SKM-1 treated with dmso at 0.1 percent for 144 hours (cell line): ENCODE measurements around the gene CA14.
"Not testable (repeated sequence)": the region's sequence is repeated elsewhere in the genome, so short reads cannot be mapped to it uniquely, and the experiment has no call there.

ENCODE experiments used
- DNase-seq: peaks from one replicate; lab custom pipeline; 2025; ENCODE audit not compliant: unreplicated experiment; lab: John Stamatoyannopoulos, UW

CA14 gene

DNA sequence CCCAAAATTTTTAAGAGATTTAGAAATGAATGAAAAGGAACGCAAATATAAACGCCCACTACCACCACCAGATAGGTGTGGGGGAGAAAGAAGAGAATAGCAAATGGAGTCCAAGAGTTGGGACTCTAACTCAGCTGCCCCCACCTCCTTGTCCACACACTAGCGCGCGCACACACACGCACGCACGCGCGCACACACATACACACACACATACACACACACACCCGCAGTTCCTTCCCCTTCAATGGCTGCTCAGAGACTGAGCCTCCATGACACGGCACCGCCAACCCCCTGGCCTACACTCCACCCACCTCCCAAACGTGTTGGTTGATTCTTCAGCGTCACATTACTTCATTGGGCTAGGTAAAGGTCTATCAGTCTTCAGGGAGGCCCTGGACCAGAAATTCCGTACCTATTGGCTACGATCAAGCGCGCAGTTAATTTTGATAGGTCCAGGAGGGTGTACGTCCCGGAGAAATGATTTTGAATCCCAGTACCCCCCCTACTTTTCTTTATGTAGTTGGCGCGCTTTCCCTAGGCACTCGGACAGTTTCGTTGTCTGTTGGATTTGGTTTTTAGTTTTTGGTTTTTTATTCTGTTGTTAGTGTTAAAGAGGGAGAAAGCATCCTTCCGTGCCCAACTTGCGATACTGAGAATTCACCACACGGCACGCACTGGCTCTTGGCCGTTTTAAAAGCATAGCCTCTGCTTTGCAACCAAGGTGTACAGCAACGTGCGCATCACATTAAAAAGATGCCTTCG lies 21.5 kb upstream of the CA14 start, which contains the start of gene ANP32E:
Gene ANP32E, minus strand, starts transcription at position 261 of the 762 bp plus-strand sequence. CDS start 326 bp downstream, outside the sequence.
- DNase-seq, result peak; percentile 100

- no peak for DNase-seq
Observed at GRCh38 chr1:150236614-150237100, 20.9 kb upstream of the CA14 start.

DNA sequence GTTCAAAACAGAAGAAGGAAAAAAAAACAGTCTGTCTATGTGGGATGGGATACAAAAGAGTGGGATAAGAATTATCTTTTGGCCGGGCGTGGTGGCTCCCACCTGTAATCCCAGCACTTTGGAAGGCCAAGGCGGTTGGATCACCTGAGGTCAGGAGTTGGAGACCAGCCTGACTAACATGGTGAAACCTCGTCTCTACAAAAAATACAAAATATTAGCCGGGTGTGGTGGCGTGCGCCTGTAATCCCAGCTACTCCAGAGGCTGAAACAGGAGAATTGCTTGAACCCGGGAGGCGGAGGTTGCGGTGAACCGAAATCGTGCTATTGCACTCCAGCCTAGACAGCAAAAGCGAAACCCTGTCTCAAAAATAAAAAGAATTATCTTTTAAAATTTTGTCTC lies 20.4 kb upstream of the CA14 start:
- DNase-seq, result not testable (repeated sequence)

DNA sequence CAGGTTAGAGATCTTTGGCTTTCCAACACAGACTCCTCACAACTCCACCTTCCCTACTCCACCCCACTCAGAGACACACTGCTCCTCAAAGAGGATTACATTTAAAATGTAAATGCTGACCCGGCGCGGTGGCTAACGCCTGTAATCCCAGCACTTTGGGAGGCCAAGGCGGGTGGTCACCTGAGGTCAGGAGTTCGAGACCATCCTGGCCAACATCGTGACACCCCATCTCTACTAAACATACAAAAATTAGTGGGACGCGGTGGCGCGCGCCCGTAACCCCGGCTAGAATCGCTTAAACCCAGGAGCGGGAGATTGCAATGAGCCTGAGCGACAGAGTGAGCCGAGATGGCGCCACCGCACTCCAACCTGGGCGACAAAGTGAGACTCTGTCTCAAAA lies 19.8 kb upstream of the CA14 start:
- no peak for DNase-seq

DNA sequence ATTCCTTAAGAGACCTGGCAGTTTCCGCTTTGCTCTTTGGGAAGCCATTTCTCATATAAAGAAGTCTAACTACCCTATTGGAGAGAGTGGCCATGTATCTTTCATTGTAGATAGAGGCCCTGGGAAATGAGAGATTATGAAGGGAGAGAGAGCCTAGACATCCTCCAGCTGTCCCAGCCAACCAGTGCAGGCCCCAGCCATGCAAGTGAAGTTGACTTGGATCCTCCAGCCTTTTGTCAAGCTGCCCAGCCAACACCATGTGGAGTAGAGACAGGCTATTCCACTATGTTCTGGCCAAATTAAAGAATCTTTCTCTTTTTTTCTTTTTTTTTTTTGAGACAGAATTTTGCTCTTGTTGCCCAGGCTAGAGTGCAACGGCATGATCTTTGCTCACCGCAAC lies 14.6 kb upstream of the CA14 start:
- DNase-seq, result no peak

- no peak for DNase-seq
Observed at GRCh38 chr1:150249936-150250335, 7.6 kb upstream of the CA14 start.

DNA sequence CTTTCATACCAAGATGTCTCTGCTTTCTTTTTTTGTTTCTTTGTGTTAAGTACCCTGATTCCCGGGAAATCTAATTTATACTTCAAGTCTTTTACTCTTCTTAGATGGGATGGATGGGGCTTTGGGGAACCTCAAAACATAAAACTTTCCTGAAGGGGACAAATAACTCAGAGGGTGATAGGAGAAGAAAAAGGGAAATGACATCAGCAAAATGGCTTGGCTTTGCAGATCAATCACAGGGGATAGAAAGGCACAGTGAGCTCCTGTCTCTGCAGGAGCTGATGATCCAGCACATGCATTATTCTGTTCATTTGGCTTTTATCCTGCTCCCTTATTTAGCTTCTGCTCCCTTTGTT lies 1.4 kb upstream of the CA14 start:
- DNase-seq, result no peak

DNA sequence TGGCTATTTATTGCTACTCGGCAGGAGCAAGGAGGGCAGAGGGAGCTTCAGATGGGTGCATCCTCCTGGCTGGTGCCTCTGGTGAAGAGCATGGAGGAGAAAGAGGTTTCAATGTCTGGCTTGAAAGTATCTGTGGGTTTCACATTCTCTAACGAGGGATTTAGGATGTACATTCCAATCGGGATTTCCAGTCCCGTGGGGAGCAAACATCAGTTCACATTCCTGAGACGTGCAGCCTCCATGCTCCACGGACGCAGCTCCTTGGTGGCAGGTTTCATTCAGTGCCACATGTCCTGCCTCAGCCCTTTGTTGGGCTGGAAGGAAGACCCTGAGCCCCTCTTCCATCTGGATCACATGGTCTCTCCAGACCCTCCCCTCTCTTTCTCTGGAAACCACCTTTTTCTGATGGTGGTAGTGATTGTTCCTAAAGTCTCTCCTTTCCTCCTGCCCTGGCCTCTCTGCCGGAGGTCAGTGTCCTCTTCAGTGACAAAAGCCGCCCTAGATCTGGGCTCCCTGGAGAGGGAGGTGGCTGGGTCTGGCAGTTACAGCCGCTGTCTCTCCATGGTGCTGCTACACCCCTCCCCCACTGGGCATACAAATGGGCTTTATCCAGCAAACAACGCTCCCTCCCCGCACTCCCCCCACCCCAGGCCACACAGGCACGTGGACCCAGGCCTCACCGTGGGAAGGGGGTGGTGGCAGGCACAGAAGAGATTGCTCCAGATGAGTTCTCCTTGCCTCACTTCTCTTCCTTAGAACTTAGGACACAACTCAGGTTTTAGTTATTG lies 826 bp upstream of the CA14 start:
- no peak for DNase-seq

GRCh38 chr1:150259217-150259616 lies 1.6 kb downstream of the CA14 start:
- DNase-seq, result no peak

- no peak for DNase-seq
Observed at GRCh38 chr1:150259758-150260669, 2.4 kb downstream of the CA14 start.

GRCh38 chr1:150261367-150261766 lies 3.8 kb downstream of the CA14 start:
- no peak for DNase-seq

- DNase-seq, result no peak
Observed at GRCh38 chr1:150262388-150263320, 5.1 kb downstream of the CA14 start.

DNA sequence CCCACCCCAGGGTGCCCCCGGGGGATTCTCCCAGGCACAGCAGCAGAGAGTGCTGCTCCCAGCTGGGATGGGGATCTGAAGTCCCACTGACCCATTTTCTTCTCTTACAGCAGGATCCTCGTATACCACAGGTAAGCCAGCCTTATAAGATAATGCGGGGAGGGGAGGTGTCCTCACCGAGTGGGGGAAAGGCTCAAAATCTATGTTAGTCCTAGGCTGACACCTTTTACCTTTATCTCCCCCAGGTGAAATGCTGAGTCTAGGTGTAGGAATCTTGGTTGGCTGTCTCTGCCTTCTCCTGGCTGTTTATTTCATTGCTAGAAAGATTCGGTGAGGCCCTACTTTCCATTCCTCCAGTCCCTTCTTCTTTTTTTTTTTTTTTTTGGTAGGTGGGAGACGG lies 6.0 kb downstream of the CA14 start:
- DNase-seq, result no peak

DNA sequence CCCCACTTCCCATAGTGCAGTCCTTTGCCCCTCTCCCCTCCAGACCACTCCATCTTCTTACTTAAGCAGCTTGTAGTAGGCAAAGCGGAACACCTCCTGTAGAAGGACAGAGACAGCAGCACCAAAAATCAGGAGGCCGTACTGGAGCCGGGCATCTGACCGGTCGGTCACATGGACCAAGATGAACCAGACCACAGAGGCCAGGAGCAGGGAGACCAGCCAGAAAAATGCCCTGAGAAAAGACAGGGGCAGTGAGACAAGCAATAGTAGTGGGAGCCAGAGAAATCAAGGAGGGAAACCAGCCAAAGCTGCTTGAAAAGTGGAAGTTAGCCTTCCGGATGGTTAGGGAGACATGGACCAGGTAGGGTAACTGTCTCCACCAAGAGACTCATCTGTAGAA lies 10.3 kb downstream of the CA14 start:
- no peak for DNase-seq

- no peak for DNase-seq
Observed at GRCh38 chr1:150268340-150268704, 10.7 kb downstream of the CA14 start.

DNA sequence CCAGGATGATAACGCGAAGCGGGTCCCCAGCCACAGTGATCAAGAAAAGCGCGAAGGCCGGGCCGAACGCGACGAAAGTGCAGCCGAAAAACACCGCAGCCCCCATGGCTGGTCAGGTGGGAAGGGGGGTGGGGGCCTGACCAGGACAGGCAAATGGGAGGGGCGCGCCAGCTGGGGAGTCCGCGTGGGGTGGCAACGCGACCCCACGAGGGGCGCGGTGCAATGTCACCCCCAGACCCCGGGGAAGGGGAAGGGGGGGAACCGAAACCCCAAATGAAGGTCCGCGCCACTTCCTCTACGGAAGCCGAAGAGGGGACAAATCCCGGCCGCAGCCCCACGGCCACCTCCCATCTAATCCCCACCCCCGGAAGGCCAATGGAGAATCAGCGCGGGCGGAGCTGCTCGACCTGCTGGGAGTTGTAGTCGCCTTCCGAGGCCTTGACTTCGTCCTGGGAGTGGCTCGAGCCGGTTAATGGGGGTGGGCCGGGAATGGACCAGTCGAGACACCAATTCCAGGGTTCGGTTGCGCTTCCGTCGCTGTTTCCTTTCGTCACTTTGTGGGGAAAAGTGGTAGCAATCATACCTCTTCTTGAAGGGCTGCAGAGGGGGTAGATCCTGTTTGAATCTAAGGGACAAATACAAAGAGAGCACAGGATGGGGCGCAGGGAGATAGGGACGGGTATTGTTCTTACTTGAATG lies 11.3 kb downstream of the CA14 start, which contains the start of gene APH1A:
Gene APH1A, minus strand, starts transcription at position 312 of the 699 bp plus-strand sequence. Its CDS starts 206 bp downstream, at position 106.
- peak; percentile 99 for DNase-seq

DNA sequence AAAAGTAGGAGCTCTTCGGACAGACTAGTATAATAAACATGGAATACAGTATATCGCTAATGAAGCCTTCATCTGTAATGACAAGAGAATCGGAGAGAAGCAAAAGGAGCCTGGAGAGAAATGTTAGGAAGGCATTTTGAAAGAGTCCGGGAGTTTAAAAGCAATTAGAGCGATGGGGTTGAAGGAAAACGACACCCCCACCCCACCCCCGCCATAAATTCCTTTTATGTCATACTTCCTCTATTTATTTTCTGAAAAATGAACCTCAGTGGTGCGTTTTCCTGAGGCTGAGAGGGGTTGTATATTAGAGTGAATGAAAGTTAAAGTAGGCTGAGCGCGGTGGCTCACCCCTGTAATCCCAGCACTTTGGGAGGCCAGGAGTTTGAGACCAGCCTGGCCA lies 11.9 kb downstream of the CA14 start:
- DNase-seq, result no peak

GRCh38 chr1:150271291-150271959 lies 13.9 kb downstream of the CA14 start:
- DNase-seq, result no peak

DNA sequence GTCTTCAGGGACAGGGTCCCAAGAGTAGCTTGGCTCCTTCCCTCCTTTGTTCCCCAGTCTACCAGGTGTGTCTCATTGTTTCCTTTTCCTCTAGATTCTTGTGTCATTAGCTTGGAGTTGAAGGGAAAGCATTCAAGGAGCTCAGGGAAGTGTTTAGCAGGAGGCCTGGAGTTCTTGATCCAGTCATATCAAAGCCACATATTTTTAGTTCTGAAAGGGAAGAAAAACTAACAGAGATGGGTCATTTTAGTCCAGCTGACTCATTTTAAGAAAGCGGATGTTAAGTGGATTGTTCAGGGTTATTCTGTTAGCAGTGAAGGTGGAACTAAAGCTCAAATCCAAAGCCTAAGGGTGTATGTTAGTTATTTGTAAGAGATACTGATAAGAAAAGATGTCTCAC lies 15.7 kb downstream of the CA14 start:
- no peak for DNase-seq
